H4 (cell line): ENCODE measurements around the gene P2RX3. TPM values are rescaled to one million over a fixed set of nuclear protein-coding genes. Genes with fewer than 3 reads are reported as not detected.

Source experiments
- DNase-seq: peaks from one replicate; pipeline ENCODE4 v3.0.0-alpha.2; 2015; ENCODE audit warnings: low spot score
- total RNA-seq: library from RNA; depleted of rRNA; stranded (reverse); fragments of >200 nt; shearing (Covaris generic); gene quantifications from 2 replicates; pipeline ENCODE4 v1.2.3, GENCODE V29; 2014

The P2RX3 gene
- total RNA-seq, 1 experiment from 2014 or later, result not detected

DNA sequence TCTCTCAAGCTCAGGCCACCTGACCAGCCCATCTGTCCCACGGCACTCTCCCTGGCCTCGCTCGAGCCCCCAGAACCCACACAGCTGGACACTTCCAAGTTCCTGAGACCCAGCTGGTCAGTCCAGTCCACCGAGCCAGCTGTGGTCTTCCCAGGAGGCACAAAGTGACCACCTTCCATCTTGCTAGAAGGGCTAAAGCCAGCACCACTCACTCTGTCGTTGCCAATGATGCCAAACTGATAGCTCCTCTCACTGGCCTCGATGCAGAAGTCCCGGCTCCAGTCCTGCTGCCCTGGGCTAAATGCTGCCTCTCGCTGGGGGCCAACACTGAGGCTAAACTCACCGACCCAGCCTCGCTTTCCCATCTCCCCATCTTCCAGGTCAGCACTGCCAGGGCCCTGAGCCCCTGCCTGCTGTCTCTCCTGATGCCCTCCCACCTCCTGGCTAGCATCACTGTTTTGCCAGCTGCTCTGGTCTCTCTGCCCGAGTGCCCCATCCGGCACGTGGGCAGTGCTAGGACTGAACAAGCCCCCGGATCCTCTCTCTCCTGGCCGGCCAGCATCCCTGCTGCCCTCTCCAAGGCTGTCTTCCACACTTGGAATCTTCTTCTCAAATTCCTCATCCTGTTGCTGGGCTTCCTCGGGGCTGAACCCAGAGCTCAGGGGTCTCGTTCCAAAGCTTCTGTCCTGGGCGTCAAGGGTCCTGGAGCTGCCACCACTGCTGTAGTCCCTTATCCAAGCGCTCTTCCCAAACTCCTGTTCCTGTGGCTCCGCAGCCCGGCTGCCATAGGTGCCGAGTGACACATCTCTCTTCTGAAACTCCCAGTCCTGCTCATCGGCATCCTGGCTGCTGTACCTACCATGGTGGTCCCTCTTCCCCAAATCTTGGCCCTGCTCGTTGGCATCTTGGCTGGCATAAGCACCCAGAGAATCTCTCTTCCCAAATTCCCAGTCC lies 28.8 kb upstream of the P2RX3 start:
- no peak for DNase-seq

DNA sequence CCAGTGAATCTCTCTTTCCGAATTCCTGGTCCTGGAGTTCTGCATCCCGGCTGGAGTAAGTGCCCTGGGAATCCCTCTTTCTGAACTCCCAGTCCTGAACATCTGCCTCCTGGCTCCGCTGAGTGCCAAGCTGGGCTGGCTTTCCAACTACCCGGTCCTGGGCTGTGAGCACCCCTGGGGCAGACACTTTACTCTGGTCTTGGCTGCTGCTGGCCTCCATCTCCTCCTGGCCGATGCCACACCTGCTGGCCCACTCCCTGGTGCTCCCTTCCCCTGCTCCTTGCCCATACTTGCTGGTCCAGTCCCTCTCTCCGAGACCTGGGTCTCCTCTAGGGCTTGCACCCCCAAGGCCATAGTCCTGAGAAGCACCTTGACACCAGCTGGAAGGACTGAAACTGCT lies 28.1 kb upstream of the P2RX3 start:
- DNase-seq, result no peak

- DNase-seq, result no peak
Observed at GRCh38 chr11:57310630-57311086, 27.5 kb upstream of the P2RX3 start.

GRCh38 chr11:57311109-57311936 lies 26.8 kb upstream of the P2RX3 start:
- DNase-seq, result peak; percentile 95

DNA sequence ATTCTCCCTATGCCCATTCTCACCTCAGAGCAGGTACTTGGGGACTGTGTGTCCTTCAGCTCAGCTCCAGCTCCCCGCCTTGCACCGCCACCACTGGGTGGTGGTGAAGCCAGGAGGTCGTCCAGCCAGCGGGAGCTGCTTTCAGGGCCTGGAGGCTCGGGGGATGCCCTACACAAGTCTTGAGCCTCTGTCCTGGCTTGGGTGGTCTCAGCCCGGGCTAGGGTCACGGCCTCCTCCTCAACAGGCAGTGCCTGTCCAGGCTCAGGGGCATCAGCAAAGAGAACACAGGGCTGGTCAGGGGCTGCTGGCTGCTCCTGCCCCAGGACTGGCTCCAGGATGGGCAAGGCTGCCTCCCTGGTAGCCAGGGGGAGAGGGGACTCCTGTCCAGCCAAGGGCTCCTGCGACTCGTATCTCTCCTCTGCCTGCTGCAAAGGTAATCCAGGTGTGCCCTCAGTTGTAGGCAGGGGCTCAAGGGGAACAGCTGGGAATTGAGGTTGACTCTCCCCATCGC lies 25.6 kb upstream of the P2RX3 start:
- DNase-seq, result no peak

DNA sequence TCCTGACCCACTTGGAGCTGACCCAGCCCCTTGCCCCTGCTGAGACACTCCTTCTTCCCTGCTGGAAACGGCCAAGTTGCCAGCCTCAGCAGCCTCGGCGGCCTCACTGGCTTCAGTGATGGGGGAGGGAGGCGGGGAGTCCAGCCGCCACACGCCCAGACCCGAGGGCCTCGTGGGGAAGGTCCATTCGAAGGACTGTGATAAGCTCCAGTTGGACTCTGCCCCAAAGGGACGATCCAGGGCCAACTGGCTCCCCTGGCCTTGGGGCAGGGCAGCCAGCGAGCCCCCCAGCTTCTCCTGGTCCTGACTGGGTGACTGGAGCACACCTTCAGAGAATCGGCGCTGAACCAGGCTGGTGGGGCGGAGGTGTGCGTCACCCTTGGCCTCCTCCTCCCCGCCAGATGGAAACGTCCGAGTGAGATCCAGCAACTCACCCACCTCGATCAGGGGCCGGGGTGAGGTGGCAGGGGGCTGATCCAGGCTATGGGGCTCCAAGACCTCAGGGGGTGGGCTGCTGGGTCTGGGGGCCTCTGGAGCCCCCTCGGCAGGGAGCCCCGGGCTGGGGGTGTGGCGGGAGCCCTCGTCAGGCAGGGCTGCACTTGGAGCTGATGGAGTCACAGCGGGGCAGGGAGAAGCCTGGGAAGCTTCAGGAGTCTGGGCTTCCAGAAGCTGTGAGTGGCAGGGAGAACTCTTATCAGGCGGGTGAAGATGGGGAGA lies 24.9 kb upstream of the P2RX3 start:
- no peak for DNase-seq

- DNase-seq, result no peak
Observed at GRCh38 chr11:57313788-57314135, 24.4 kb upstream of the P2RX3 start.

GRCh38 chr11:57314221-57314973 lies 23.8 kb upstream of the P2RX3 start:
- DNase-seq, result no peak

DNA sequence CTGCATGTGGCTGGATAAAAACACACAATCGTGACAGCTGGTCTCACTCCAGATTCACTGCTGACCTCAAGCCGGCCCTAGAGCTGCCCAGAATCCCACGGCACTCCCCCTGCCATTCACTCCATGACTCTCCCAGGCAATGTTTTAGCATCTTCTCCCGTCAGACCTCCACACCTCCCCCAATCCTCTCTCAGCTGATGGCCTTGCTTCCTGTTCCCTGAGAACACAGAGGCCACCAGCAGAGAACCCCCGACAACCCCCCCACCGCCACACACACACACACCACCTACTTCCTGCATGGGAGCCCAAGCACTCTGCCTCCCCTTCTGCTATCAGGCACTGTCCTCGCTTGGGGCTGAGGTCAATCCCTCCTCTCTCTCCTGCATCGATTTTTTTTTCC lies 22.7 kb upstream of the P2RX3 start:
- DNase-seq, result no peak

- DNase-seq, result no peak
Observed at GRCh38 chr11:57316017-57316416, 22.1 kb upstream of the P2RX3 start.

DNA sequence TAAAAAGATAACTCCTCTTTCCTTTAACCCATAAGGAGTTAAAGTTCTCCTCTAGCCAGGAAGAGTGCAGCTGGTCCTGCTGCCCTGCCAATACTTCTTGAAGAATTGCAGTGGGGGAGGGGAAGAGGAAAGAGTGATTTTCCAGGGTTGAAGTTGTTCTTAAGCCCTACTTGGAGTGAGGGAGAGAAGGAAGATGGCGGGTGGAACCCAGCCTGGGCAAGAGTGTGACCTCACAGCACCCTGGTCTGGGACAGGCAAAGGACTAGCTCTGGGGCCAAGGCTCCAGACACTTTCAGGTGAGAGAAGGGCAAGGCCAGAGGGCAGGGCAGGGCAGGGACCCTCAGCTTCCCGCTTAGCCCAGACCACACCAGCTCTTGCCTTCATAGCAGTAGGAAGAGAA lies 20.0 kb upstream of the P2RX3 start:
- DNase-seq, result no peak

DNA sequence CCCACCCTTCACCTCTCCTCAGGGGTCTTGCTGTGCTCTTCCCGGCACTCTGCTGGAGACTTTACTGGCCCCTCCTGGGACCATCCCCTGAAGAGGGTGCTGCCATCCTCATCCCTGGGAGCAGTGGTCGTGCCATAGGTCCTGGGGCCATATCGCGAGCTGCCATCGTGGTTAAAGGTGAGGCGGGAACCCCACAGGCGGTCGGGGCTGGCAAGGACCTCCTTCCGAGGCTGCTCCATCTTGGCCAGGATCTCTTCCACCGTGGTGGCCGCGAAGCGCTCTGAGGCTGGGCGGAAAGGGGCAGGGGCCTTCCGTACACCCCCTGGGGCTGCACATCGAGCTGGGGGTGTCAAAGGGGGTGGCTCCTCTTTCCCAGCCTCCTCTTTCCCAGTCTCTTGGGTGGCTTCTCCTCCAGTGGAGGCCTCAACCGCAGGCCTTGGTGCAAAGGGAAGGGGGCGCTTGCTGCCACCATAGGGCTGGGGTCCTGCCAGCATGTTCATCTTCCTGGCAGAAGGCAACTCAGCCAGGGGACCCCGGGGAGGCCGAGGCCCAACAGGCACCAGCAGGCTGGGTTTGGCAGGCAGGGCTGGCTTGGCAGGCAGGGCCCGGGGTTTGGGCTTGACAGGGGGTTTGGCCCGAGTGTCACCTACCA lies 18.0 kb upstream of the P2RX3 start:
- no peak for DNase-seq

DNA sequence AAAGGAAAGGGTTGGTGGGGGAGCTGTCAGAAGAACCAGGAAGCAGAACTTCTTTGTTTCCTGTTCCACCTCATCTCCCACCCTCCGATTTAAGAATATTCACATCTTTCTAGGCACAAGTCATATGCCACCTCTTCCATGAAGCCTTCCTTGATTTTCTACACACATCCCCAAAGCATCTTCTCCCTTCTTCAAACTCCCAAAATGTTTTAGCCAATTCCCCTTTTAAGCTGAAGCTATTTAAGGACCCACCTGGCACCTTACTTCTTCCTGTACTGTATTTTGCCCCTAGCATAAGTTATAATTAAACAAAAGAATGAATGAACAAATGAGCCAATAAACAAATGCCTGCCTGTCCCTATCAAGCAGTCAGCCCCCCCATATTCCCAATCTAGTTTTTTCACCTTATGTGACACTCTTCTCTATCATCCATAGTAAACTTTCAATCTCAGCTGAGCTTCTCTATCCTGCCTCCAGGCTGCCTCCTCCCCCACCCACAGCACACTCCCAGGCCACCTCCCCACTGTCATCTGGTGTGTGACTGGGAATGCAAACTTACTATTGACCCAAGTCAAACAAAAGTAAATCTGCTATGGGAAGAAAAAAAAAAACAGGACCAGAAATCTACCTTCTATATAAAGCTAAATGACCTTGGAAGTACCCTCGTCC lies 17.3 kb upstream of the P2RX3 start:
- no peak for DNase-seq

GRCh38 chr11:57321388-57322255 lies 16.5 kb upstream of the P2RX3 start:
- no peak for DNase-seq

DNA sequence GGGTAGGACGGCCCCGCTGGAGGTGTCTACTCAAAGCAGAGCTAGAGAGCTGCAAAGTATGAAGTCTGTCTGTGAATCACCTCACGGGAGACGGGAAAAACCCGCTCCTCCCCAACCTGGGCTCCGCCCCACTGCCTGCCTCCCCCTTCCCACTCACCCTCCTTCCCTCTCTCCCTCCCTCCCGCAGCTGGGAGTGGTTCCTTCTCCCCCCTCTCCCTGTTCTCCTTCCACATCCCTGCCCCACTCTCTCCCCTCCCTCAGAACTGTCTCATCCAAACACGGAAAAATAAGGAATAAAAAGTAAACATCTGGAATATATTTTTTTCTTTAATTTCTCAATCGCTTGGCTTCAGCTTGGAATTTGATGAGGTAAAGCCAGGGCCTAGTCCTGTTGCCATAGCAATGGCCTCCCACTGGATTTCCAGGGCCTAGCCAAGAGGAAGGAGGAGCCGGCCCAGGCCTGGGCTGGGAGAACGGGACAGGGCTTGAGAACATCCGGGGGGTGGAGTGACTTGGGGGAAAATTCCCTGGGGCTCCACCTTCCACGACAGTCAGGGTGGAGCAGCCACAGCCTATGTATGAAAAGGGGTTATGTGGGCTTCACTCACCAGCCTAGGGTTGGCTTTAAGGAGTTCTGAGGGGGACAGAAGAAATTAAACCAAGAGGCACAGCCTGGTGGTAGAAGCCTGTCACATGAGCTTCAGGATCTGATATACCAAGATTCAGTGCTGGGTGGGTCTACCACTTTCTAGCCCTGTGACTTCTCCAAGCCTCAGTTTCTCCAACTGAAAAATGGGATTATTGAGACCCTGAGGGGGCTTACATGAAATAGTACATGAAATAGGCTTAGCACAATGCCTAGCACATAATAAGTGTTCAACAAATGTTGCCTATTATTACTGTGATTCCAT lies 15.6 kb upstream of the P2RX3 start:
- peak; percentile 95 for DNase-seq

- DNase-seq, result no peak
Observed at GRCh38 chr11:57323167-57323854, 14.8 kb upstream of the P2RX3 start.

- DNase-seq, result no peak
Observed at GRCh38 chr11:57323855-57324153, 14.3 kb upstream of the P2RX3 start.
